Measurements from ENCODE around the gene EVI5L.

DNA sequence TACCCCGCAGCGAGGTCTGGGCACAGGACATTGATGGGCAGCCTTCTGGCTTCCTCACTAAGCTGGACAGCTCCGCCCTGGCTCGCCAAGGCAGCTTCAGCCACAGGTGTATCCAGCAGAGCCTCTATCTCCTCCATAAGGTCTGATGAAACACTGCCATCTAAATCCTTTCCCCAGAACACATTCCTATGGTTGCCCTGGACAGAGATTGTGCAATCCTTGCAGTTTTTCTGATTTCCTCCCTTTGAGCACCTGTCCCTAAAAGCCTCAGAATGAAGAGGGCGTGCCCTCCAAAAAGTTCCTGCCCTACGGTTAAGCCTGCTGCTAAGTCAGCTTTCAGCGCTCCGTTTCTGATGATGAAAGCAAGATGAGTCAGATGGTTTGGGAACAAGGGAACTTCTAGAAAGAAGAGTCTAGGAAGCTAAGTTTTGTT, 46.0 kb upstream of the EVI5L start:
- no peak for TF ChIP-seq POLR2A (IDR thresholded peaks at IDR 0.05)
- TF ChIP-seq, protein P1, sequence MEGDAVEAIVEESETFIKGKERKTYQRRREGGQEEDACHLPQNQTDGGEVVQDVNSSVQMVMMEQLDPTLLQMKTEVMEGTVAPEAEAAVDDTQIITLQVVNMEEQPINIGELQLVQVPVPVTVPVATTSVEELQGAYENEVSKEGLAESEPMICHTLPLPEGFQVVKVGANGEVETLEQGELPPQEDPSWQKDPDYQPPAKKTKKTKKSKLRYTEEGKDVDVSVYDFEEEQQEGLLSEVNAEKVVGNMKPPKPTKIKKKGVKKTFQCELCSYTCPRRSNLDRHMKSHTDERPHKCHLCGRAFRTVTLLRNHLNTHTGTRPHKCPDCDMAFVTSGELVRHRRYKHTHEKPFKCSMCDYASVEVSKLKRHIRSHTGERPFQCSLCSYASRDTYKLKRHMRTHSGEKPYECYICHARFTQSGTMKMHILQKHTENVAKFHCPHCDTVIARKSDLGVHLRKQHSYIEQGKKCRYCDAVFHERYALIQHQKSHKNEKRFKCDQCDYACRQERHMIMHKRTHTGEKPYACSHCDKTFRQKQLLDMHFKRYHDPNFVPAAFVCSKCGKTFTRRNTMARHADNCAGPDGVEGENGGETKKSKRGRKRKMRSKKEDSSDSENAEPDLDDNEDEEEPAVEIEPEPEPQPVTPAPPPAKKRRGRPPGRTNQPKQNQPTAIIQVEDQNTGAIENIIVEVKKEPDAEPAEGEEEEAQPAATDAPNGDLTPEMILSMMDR (IDR thresholded peaks at IDR 0.05), result no peak

Data from breast epithelium (tissue), 3 donors.